HCT116 (cell line): ENCODE measurements around the gene SLC38A9. TPM values are rescaled to one million over a fixed set of nuclear protein-coding genes. Genes with fewer than 3 reads are reported as not detected.
A peak's percentile ranks its signal among the peaks of the same experiment; 100 is the strongest.

Source experiments
- ATAC-seq: fragments of 200-7000 bp; cut with Tn5 transposase; 2 replicates; pipeline ENCODE4 v1.9.1; 2020; ENCODE audit warnings: mild to moderate bottlenecking, moderate library complexity
- BruUV-seq: library from RNA; stranded (reverse); fragments of 400-500 nt; replicated peaks from 2 replicates; lab custom pipeline; 2021; lab: Mats Ljungman, UMichigan
- CTCF ChIA-PET: fragments of 300-600 bp; sonication (Branson Sonifier 250); formaldehyde crosslinking; loops from one replicate; lab custom pipeline; 2021; ENCODE audit warnings: antibody characterized with exemption; lab: Charles Lee
- POLR2A ChIA-PET: fragments of 300-600, 350-600 bp; sonication (Branson Sonifier 250); formaldehyde crosslinking; loops from one replicate; lab custom pipeline; 2021; ENCODE audit warnings: antibody characterized with exemption; lab: Charles Lee
- RAD21 ChIA-PET, 2 experiments: fragments of 300-600 bp; sonication (Branson Sonifier 250); formaldehyde crosslinking; loops; one replicate each; lab custom pipeline; 2023; ENCODE audit warnings: low total read pairs in 2 of 2; ENCODE audit not compliant: uncharacterized antibody in 2 of 2, unreplicated experiment in 2 of 2, low non-redundant PET in 1 of 2; lab: Charles Lee
- DNase-seq: peaks from one replicate; pipeline ENCODE4 v3.0.0-alpha.2; 2010; ENCODE audit warnings: low read depth, low spot score
- H2AFZ ChIP-seq: fragments of 200-600 bp; shearing (Covaris generic), sonication (generic); 2 replicates; pipeline ENCODE4 v1.6.1; 2017; ENCODE audit warnings: low read depth, mixed run types, mixed read lengths, antibody characterized with exemption, low read length; ENCODE audit not compliant: poor library complexity, severe bottlenecking
- H3K27ac ChIP-seq: 2 replicates; pipeline ENCODE4 v1.5.1; 2012; ENCODE audit warnings: low read depth, low read length
- H3K27me3 ChIP-seq: fragments of 200-600 bp; sonication (generic); 2 replicates; pipeline ENCODE4 v1.6.1; 2016; ENCODE audit warnings: mixed run types, low read length, mixed read lengths; ENCODE audit not compliant: insufficient read depth
- H3K36me3 ChIP-seq, 2 experiments: fragments of 200-500 bp in 1 of 2; fragments of 200-600 bp in 1 of 2; sonication (Bioruptor generic) in 1 of 2; sonication (generic) in 1 of 2; 2 replicates each; pipeline versions ENCODE4 v1.5.1 to v1.6.1; 2014 to 2016; ENCODE audit warnings: low read length in 2 of 2, inconsistent platforms in 1 of 2, mixed read lengths in 1 of 2, mixed run types in 1 of 2; ENCODE audit not compliant: insufficient read depth in 2 of 2, control insufficient read depth in 1 of 2
- H3K4me1 ChIP-seq, 2 experiments: fragments of 200-600 bp in 1 of 2; sonication (generic) in 1 of 2; 2 replicates each; pipeline versions ENCODE4 v1.5.1 to v1.6.1; 2012 to 2017; ENCODE audit warnings: low read length in 2 of 2, inconsistent platforms in 1 of 2, mild to moderate bottlenecking in 1 of 2, mixed read lengths in 1 of 2, mixed run types in 1 of 2, moderate library complexity in 1 of 2; ENCODE audit not compliant: insufficient read depth in 2 of 2, control insufficient read depth in 1 of 2
- H3K4me2 ChIP-seq: fragments of 200-600 bp; sonication (generic); 2 replicates; pipeline ENCODE4 v1.6.1; 2017; ENCODE audit warnings: mixed run types, low read length, mixed read lengths
- H3K4me3 ChIP-seq, 2 experiments: fragments of 200-600 bp in 1 of 2; sonication (generic) in 1 of 2; replicated peaks in 1 of 2; 2 replicates each; pipeline ENCODE4 v1.5.1; 2011 to 2016; ENCODE audit warnings: low read length in 2 of 2, control low read depth in 1 of 2, low read depth in 1 of 2, mild to moderate bottlenecking in 1 of 2, mixed read lengths in 1 of 2, mixed run types in 1 of 2
- H3K79me2 ChIP-seq: fragments of 200-600 bp; sonication (generic); 2 replicates; pipeline ENCODE4 v1.6.1; 2017; ENCODE audit warnings: mild to moderate bottlenecking, mixed run types, low read length, moderate library complexity, mixed read lengths; ENCODE audit not compliant: insufficient read depth
- H3K9ac ChIP-seq: fragments of 200-600 bp; sonication (generic); 2 replicates; pipeline ENCODE4 v1.6.1; 2016; ENCODE audit warnings: low read length, mixed read lengths
- H3K9me2 ChIP-seq: fragments of 200-600 bp; sonication (generic), shearing (Covaris generic); 2 replicates; pipeline ENCODE4 v1.6.1; 2017; ENCODE audit warnings: mixed run types, mild to moderate bottlenecking, moderate library complexity; ENCODE audit not compliant: insufficient read depth
- H3K9me3 ChIP-seq, 2 experiments: fragments of 200-500 bp in 1 of 2; fragments of 200-600 bp in 1 of 2; sonication (Bioruptor generic) in 1 of 2; sonication (generic) in 1 of 2; 2 replicates each; pipeline ENCODE4 v1.6.1; 2014 to 2017; ENCODE audit warnings: low read length in 2 of 2, mixed read lengths in 2 of 2, inconsistent platforms in 1 of 2, low read depth in 1 of 2, mild to moderate bottlenecking in 1 of 2, mixed run types in 1 of 2, moderate library complexity in 1 of 2; ENCODE audit not compliant: control insufficient read depth in 1 of 2, insufficient read depth in 1 of 2
- H4K20me1 ChIP-seq: fragments of 200-600 bp; sonication (generic), shearing (Covaris generic); 2 replicates; pipeline ENCODE4 v1.6.1; 2017; ENCODE audit warnings: mixed run types, mild to moderate bottlenecking, moderate library complexity; ENCODE audit not compliant: insufficient read depth
- RAD21 ChIP-seq: IDR thresholded peaks from 2 replicates; pipeline ENCODE4 v1.6.1; 2012; ENCODE audit warnings: low read depth, mild to moderate bottlenecking
- SRF ChIP-seq: IDR thresholded peaks from 2 replicates; pipeline ENCODE4 v1.6.1; 2012; ENCODE audit warnings: low read depth
- ZFX ChIP-seq: fragments of 450-650 bp; IDR thresholded peaks from 2 replicates; pipeline ENCODE4 v1.6.1; 2017
- intact Hi-C: fragments of 100-400 bp; cut with micrococcal nuclease; formaldehyde crosslinking; loops from 2 replicates; pipeline ENCODE4 v1.10.0; 2022
- total RNA-seq: library from RNA; stranded (reverse); gene quantifications from one replicate; pipeline ENCODE4 v1.2.1, GENCODE V29; 2021; ENCODE audit not compliant: unreplicated experiment
- TF ChIP-seq, protein P1 (sequence below): IDR thresholded peaks from 2 replicates; pipeline ENCODE4 v1.6.1; 2012; ENCODE audit warnings: low read depth
- TF ChIP-seq, protein P2 (sequence below), 3 experiments: fragments of 200-600 bp in 1 of 3; sonication (generic) in 1 of 3; IDR thresholded peaks in 2 of 3; conservative IDR thresholded peaks in 1 of 3; 2 replicates each; pipeline ENCODE4 v1.5.1; 2012 to 2017; ENCODE audit warnings: low read depth in 2 of 3, low read length in 2 of 3, antibody characterized with exemption in 1 of 3, borderline replicate concordance in 1 of 3, control low read depth in 1 of 3, mild to moderate bottlenecking in 1 of 3, mixed read lengths in 1 of 3, mixed run types in 1 of 3, moderate library complexity in 1 of 3; ENCODE audit not compliant: insufficient read depth in 1 of 3

Gene SLC38A9
- total RNA-seq, 1 experiment from 2014 or later = 12.6 TPM

GRCh38 chr5:55694152-55694830 is 17.8 kb downstream of the SLC38A9 start:
- H3K9ac ChIP-seq = no peak overlapping the region
- no peaks in the 10 kb centered on the region for H4K20me1 ChIP-seq
- TF ChIP-seq, protein P1, sequence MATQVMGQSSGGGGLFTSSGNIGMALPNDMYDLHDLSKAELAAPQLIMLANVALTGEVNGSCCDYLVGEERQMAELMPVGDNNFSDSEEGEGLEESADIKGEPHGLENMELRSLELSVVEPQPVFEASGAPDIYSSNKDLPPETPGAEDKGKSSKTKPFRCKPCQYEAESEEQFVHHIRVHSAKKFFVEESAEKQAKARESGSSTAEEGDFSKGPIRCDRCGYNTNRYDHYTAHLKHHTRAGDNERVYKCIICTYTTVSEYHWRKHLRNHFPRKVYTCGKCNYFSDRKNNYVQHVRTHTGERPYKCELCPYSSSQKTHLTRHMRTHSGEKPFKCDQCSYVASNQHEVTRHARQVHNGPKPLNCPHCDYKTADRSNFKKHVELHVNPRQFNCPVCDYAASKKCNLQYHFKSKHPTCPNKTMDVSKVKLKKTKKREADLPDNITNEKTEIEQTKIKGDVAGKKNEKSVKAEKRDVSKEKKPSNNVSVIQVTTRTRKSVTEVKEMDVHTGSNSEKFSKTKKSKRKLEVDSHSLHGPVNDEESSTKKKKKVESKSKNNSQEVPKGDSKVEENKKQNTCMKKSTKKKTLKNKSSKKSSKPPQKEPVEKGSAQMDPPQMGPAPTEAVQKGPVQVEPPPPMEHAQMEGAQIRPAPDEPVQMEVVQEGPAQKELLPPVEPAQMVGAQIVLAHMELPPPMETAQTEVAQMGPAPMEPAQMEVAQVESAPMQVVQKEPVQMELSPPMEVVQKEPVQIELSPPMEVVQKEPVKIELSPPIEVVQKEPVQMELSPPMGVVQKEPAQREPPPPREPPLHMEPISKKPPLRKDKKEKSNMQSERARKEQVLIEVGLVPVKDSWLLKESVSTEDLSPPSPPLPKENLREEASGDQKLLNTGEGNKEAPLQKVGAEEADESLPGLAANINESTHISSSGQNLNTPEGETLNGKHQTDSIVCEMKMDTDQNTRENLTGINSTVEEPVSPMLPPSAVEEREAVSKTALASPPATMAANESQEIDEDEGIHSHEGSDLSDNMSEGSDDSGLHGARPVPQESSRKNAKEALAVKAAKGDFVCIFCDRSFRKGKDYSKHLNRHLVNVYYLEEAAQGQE = no peak
- peak; percentile 77 for TF ChIP-seq RAD21
- TF ChIP-seq, protein P2, sequence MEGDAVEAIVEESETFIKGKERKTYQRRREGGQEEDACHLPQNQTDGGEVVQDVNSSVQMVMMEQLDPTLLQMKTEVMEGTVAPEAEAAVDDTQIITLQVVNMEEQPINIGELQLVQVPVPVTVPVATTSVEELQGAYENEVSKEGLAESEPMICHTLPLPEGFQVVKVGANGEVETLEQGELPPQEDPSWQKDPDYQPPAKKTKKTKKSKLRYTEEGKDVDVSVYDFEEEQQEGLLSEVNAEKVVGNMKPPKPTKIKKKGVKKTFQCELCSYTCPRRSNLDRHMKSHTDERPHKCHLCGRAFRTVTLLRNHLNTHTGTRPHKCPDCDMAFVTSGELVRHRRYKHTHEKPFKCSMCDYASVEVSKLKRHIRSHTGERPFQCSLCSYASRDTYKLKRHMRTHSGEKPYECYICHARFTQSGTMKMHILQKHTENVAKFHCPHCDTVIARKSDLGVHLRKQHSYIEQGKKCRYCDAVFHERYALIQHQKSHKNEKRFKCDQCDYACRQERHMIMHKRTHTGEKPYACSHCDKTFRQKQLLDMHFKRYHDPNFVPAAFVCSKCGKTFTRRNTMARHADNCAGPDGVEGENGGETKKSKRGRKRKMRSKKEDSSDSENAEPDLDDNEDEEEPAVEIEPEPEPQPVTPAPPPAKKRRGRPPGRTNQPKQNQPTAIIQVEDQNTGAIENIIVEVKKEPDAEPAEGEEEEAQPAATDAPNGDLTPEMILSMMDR (IDR thresholded peaks at IDR 0.05 in 2 of 3, conservative IDR thresholded peaks at IDR 0.05 in 1 of 3; ENCODE audit: borderline replicate concordance in 1 of 3, insufficient read depth in 1 of 3, low read depth in 2 of 3, low read length in 2 of 3) = peak; percentile 46 to 61 (median 49); a peak in 5 of 6 replicates
- TF ChIP-seq SRF = no peak
- TF ChIP-seq ZFX = no peak
- TF ChIP-seq, all 23 proteins: peak for 2
- BruUV-seq = no TSS peak
- Histone ChIP-seq H3K9me3 (no peaks in the 10 kb centered on the region), H3K4me1 (no peaks in the 10 kb centered on the region), H3K4me3 (no peak overlapping the region), H3K27me3 (no peaks in the 10 kb centered on the region), H2AFZ (no peak overlapping the region), H3K4me2 (no peak overlapping the region), H3K79me2 (no peaks in the 10 kb centered on the region), H3K9me2 (no peaks in the 10 kb centered on the region), H3K36me3 (no peaks in the 10 kb centered on the region), H3K27ac (no peak overlapping the region)
- peak; percentile 48 for DNase-seq
- POLR2A ChIA-PET = no interaction called here
- intact Hi-C loops = loop anchor here (1.0 to 5.0 kb wide), 5 partner anchors 228 to 522 kb away; partner anchors contain the start of gene MCIDAS
- CTCF ChIA-PET = interaction anchor here (0.9 kb wide), 1 partner anchor 521 kb away, joined by 4 read pairs; the partner anchor contains the start of gene CDC20B
- ATAC-seq = peak; percentile 65
- RAD21 ChIA-PET = no interaction called here
